GM18507 (cell line): Measurements from ENCODE around the gene PPIB.
A peak's percentile ranks its signal among the peaks of the same experiment; 100 is the strongest.

Experiments
- DNase-seq: peaks from one replicate; pipeline ENCODE4 v3.0.0; 2011; ENCODE audit warnings: low read depth; ENCODE audit not compliant: insufficient read length; ENCODE audit errors: extremely low spot score
- FAIRE-seq: peaks from 2 replicates; lab custom pipeline; 2011; peaks lifted over from hg19 to GRCh38; lab: Jason Lieb, UNC

The PPIB gene

DNA sequence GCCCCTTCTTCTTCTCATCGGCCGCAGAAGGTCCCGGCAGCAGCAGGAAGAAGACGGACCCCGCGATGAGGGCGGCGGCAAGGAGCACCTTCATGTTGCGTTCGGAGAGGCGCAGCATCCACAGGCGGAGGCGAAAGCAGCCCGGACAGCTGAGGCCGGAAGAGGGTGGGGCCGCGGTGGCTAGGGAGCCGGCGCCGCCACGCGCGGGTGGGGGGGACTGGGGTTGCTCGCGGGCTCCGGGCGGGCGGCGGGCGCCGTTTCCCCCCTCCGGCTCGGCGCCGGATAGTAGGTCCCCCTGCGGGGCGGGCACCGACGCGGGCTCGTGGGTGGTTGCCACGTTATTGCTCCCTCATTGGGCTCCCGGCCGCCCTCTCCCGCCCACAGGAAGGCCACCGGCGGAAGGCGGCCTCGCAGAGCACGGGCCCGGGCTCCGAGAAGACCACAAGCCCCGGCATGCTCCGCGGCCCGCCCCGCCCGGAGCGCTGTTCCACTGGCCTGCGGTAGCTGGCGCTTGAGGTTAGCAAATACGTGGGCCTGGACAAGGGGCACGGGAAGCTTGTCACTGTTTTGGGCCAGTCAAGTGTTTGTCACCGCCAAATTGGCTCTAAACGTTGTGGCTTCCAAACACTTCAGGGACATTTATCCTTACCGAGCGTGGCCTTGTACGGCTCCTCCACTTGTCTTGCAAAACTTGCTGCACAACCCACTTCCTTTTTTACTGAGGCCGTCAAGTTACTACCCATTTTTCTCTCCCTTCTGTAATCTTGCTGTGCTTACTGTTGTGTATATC lies at the start of gene PPIB:
Gene PPIB (minus strand): TSS at position 154 of the 790 bp plus-strand sequence. CDS start 36 bp downstream, at position 118.
- peak; percentile 94 for FAIRE-seq

DNA sequence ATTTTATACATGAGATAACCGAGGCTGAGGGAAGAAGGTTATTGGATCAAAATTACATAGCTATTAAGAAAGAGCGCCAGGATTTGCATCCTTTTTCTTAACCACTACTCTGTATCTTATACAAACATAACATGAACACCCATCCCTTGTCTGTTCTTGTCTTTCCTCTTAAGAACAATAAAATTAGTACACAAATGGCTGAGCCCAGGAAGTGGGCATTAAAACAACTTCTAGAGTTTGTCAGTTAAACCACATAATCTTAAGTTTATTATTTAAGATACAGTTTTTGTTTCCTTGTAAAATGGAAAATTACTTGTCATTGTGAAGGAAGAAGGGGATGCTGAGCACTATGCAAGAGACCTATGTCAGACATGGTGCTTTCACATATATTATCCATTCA lies 48.9 kb upstream of the PPIB start:
- DNase-seq: no peak
- FAIRE-seq: no peak

More for the DNA sequence above, at the start of gene PPIB:
- peak; percentile 89 for DNase-seq

DNA sequence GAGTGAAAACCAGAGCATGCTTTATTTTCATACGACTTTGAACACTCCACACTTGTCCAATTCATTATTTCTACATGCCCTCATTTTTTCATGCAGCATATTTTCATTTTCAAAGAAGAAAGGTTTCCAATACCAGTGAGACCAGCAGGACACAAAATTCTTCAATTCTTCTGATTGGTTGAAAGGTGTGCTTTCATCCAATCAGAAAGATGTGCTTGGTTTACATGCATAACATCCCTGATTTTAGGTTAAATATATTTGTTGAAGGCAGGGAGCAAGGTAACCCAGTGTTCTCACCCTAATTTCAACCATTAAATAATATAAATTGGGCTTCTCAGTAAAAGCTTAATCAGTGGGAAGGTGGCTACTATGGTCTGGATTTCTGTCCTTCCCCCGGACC lies 47.5 kb upstream of the PPIB start:
- FAIRE-seq (no peak), DNase-seq (no peak)

DNA sequence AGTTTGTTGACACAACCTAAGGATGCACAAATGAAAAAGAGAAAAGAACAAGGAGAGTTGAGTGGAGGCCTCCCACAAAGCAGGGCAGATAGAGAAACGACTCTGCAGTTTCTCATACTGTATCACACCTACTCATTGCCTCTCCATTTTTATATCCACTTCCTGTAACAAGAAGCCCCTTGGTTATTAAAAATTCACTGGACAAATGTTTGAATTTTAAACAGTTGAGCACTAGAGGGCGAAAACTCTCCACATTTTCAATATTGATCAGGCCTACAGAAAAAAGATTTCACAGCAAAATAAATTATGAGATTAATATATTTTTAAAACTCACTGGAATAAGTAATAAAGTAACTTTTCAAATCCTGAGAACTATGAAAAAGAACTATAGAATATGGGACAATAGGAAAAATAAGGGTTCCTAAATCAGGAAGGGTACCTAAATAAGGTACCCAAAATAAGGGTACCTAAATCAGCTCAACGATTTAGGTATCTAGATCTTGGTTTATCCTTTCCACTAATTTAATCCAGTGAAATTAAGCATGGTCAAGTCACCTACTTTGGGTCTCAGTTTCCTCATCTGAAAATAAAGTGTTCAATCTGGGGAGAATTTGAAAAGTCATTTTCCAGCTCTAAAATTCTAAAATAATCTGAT lies 47.0 kb upstream of the PPIB start:
- peak; percentile 65 for FAIRE-seq
- peak; percentile 14 for DNase-seq

DNA sequence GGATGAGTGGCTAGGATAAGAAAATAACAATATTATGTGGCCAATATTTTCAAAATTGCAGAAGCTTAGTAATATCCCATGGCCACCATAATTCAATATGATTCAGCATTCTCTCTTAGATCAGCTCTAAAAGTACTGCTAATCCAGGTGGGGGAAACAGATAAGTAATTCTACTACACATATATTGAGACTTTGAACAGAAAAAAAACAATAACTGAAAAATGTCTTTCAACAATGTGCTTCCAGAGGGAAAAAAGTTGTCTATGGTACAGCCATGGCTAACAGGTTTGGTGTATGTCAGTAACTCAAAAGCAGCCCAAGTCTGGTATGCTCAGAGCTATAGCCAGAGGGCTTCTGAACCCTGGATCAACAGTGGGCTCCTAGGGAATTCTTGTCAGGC lies 42.4 kb upstream of the PPIB start:
- DNase-seq (no peak), FAIRE-seq (no peak)

DNA sequence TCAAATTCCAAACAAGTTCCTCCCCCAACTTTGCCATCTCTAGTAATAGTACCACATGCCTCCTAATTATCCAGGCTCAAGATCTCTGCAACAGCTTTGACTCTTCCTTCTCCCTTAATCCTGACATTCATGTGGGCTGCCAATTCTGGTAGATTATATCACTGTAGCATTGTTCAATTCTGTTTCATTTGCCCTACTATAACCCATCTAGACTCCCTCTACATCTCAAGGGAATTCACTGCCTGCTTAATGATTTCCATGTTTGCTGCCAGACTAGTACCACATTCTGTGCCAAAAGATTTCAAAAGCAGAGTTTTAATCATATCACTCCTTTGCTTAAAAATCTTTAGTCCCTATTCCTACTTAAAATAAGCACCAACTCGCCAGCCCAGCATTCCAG lies 34.6 kb upstream of the PPIB start:
- DNase-seq: no peak
- FAIRE-seq: no peak

DNA sequence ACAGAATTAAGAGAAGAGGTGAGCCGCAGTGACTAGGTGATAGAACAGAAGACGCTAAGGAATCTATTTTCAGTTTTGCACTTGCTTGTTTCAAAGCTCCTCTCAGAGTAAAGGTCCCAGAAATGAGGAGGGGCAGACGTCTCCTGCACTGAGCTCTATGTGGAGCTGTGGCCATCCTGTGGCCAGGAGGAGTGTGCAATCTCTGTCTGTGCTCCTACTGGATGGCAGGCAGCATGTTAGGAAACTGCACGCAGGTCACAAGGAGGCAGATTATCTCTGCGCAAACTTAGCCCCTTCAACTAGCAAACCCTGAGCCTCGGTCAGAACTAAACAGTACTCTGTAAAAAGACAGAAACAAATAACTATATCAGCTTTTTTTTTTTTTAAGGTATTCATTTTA lies 31.1 kb upstream of the PPIB start:
- no peak for FAIRE-seq

DNA sequence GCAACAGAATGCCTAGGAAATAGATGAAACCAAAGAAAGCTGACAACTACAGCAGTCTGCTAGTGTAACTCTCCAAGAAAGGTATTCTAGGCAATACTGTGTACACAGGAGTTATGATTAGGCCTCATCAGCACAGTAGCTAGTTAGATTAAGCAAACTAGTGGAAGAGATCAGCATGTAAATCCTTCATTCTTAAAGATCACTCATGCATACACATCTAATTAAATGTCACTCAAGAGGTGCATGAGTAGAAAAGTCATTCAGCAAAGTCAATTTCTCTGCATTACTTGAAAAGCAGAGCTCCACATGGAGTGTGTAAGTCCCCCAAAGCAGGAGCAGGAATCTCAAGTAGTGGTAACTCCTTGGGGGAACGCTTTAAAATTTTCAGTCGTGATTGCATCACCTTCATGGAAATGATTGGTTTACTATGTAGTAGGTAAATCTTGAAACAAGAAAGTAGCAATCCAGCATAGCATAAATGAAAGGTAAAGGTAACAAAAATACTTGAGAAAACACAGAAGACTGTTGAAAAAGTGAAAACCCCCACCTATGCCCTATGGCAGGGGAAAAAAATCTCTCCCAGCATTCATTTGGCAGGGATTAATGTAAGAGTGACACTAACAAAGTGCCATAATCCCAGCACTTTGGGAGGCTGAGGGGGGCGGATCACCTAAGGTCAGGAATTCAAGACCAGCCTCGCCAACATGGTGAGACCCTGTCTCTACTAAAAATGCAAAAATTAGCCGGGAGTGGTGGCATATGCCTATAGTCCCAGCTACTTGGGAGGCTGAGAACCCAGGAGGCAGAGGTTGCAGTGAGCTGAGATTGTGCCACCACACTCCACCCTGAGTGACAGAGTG lies 29.4 kb upstream of the PPIB start:
- FAIRE-seq (no peak), DNase-seq (no peak)

More for the DNA sequence above, 31.1 kb upstream of the PPIB start:
- DNase-seq: no peak

DNA sequence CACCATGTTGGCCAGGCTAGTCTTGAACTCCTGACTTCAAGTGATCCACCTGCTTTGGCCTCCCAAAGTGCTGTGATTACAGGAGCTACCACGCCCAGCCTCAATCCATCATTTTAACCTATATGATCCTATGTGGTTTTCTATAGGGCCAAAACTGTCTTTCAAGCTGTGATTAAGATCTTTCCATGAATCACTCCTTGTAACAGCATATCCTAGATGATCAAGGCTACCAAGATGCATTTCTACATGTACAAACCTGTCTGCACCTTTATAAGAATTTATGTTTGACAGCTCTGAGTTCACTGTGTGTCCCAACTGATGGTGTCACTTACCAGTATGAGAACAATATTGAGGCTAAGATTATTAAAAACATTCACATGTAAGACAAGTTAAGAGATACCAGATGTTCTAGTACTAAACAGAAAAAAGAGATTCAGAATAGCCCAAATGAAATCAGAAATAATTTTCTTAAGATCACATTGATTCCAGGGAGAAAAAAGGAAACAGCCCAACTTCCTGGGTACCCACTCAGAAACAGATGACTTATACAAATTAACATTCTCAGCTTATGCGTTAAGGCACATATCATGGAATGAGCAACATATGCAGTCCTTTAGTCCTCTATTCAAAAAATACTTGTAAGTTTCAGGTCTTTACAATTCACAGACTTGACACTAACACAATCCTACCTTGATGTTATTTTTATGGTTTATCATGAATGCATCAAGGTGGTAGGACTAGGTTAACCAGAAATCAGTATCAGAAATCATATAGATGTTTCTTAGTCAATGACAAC lies 24.8 kb upstream of the PPIB start:
- DNase-seq: no peak
- FAIRE-seq: no peak

DNA sequence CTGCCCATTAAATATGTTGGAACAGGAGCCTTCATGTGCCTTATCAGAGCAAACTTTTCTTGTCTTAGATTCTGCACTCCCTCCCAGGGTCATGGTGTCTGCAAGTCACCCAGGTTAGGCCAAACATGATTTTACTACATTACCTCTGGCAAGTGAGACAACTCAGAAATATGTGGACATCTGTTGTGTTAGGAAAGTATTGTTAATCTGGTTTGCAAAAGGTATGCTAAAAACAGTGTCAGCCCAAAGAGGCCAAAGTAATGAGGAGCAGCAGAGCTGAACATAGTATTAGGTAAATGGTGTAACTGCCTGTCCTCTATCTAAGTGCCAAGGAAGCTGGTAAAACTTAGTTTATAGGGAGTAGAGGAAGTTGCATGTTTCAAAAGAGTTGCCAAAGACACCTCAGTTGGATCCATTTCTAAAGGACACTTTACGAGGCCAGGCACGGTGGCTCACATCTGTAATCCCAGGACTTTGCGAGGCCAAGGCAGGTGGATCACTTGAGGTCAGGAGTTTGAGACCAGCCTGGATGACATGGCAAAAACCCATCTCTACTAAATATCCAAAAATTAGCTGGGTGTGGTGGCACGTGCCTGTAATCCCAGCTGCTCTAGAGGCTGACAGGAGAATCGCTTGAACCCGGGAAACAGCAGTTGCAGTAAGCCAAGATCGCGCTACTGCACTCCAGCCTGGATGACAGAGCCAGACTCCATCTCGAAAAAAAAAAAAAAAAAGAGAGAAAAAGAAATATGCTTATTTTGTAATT lies 22.5 kb upstream of the PPIB start:
- DNase-seq (no peak), FAIRE-seq (no peak)

DNA sequence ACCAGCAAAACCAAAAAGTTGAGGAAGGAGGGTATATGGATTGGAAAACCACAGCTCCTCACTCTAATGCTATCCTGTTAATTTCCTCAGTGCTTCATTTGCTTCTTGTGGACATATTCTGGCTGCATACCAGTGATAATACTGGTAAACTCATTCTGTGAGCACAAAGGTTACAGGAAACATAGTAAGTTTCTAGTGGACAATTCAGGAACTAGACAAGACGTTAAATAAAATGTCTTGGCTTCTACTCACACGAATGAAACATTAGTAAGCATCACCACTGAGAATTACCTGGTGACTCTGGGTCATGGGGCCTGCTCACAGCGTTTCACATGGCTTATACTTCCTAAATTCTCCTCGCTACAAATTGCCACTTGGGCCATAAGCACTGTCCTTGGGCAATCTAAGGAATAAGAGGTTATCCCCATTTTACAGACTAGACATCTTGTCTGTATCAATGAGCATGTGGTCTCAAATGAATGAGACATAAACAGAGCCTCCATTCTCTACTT lies 20.1 kb upstream of the PPIB start:
- no peak for FAIRE-seq

DNA sequence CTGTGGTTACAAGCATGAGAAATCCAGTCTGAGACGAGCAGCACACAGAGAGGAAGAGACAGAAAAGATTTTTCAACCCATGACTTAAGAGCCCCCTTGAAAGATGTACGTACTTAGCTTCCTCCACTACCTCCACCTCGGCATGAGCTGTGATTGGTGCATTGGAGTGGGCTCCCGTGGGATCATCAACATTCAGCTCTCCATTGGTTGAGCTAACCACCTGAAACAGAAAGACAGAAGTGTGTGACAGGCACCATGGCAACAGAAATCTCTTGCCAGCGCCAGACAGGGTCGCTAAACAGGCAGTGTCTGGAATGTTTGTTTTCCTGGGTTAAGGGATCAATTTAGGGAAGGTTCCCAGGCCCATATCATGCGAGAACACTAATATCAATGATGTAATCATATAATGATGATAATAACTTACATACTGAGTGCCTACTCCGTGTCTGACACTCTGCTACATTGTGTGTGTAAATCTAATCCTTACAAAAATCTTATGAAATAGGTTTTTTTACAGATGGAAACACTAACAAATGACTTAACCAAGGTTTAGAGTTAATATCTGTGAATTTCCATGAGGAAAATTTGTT lies 17.5 kb upstream of the PPIB start:
- DNase-seq: peak; percentile 43
- FAIRE-seq: peak; percentile 80

More for the DNA sequence above, 20.1 kb upstream of the PPIB start:
- DNase-seq: no peak

DNA sequence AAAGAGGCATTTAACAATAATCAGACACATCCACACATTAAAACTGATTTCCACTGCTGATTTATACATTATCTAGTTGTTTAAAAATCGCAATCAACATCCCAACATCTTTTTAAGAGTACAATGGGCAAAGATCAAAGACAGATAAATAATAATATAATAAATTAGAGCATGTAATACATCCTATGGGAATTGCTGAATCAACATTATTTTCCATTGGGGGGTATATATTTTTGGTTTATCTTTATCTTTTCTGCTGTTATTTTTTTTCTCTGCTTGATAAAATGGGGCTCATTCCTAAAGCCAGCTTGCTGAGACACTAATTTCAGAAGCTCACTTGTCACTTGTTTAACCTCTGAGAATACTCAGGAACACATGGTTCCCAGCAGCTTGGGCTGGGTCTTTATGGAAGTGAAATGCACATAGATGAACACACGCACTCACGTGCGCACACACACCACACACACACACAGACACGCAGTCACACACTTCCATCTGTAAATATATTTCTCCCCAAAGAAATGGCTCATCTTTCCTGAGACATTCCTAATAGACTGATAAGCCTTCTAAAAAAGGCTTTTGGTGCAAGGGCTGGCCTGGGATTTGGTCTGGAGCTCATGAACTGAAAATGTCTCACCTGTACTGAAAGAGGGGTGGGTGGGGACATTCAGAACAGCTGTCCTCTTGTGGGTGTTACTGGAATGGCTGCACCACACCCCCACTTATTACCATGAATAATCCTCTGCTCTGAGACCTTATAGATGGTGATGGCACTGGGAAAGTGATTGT lies 3.5 kb upstream of the PPIB start:
- FAIRE-seq: no peak

DNA sequence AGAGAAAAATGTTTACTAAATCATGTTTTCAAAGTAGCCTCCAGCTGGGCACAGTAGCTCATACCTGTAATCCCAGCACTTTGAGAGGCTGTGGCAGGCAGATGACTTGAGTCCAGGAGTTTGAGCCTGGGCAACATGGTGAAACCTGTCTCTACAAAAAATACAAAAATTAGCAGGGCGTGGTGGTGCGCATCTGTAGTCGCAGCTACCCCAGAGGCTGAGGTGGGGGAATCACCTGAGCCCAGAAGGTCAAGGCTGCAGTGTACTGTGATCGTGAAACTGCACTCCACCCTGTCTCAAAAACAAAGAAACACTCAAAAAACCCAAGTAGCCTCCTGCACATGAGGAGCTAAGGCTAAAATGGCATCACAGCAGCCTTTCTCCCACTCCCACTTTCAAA lies 1.6 kb upstream of the PPIB start:
- FAIRE-seq (no peak), DNase-seq (no peak)

More for the DNA sequence above, 3.5 kb upstream of the PPIB start:
- no peak for DNase-seq

DNA sequence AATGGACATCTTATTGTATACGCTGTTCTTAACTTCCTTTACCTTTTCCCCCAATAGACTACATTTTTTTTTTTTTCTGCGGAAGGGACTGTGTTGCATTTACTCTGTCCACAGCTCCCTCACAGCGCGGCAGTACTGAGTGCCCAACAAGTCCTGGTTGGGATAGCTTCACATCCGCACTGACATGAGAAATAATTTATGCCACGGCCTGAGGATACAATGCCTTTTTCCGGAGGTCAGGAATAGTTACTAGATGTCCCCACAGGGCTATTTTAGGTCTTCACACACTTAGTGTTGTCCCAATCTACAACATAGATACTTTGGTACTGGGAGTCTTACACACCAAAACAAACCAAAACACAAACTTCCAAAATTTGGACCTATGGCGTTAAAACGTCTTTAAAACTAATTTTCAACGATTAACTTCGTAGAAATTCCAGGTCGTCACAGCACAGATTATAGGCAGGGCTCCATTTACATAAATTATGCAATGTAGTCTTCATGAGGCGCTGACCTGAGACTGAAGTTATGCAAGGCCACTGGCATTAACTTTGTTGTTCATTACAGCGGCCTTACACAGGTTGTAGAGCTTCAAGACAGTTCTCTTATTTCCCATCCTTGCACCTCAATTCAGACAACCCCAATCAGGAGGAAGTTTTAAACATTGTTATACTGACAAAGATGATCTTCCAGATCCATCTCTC lies 989 bp upstream of the PPIB start:
- no peak for FAIRE-seq

DNA sequence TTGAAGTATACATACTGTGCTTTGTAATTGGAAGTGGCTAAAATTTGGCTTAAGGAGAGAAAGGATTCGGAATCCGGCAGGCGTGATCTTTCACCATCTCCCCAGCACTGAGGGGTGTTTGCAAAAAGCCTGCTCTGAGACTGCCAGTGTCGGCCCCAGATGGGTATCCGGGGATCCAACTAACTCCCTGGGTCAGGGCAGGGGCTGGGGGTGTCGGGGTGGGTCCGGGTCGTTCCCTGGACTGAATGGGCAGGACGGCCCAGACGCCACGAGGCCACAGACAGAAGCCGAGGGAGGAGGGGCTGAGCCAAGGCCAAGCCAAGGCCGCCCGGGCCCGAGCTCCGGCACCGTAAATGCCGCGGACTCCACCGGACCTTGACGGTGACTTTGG lies 349 bp downstream of the PPIB start:
- no peak for DNase-seq
- no peak for FAIRE-seq

More for the DNA sequence above, 989 bp upstream of the PPIB start:
- no peak for DNase-seq
